ENCODE results near the gene FARS2. TPM values are rescaled to one million over a fixed set of nuclear protein-coding genes. Genes with fewer than 3 reads are reported as not detected.

The FARS2 gene
- polyA plus RNA-seq, 2 of the 4 experiments (the other 2 are of a cell fraction) = 12.9 to 17.5 TPM

DNA sequence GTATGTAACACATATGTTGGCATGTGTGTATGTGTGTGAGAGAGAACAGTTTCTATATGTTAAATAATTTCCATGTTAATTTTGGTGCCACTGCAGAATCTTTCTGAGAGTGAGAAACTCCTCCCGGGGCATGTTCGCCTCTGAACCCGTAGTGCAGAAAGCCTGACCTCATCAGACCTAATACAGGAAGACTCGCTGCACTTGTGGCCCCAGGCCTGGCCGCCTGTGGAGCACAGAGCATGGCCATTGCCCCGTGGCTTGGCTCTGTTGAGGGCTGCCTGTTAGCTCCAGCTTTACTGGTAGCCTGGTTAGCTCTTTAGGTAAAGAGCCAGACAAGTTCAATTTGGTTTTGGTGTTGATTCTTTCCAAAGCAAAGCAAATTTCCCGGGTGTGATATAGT, 25.5 kb downstream of the FARS2 start (continued):
- TF ChIP-seq, protein P1, sequence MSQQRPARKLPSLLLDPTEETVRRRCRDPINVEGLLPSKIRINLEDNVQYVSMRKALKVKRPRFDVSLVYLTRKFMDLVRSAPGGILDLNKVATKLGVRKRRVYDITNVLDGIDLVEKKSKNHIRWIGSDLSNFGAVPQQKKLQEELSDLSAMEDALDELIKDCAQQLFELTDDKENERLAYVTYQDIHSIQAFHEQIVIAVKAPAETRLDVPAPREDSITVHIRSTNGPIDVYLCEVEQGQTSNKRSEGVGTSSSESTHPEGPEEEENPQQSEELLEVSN (IDR thresholded peaks at IDR 0.05; ENCODE audit: borderline replicate concordance, low read depth) = no peak

DNA sequence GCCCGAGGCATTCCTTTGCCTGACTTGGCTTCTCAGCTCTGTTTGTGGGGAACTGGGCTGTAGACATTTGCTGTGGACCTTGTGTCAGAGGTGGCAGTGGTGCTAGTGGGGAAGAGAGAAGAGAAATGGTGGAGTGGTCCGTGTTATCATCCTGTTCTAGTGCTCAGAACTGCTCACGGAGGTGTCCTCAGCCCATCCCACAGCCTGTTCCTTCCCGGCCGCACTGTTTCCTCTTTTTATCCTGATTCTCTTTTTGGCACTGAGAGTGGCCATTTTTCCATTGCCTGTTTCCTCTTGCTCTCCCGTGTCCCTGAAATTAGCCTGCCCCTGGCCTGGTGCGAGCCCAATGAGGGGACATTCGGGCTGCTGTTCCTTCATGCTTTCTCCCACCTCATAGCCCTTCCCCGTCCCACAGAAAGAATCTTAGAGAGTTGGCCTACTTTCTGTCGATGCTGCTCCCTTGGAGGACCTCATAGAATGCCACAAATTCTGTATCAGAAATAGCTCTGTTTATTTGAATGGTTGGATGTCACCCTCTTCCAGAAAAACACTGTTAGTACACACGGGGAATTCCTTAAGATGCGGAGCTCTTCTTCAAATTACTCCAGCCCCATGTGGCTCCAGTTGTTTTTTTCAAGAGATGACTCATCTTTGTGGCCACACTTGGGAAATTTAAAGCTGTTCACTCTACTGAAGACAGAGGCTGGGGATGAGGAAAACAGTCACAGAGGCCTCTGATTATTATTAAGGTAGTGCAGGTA, 26.1 kb downstream of the FARS2 start:
- H3K27ac ChIP-seq = no peak overlapping the region
- TF ChIP-seq POLR2AphosphoS2 (conservative IDR thresholded peaks at IDR 0.05; ENCODE audit: low read length) (no peak), HDAC2 (IDR thresholded peaks at IDR 0.05) (no peak), FOSL2 (IDR thresholded peaks at IDR 0.05) (peak; percentile 16; the same call in 1 of the 2 replicates), FOSL2 (CRISPR knock-in tag; IDR thresholded peaks at IDR 0.05) (peak; percentile 54), CHD2 (IDR thresholded peaks at IDR 0.05; ENCODE audit: low read length, partially characterized antibody) (no peak)
- H3K9me3 ChIP-seq = no peaks in the 10 kb centered on the region
- H3K4me2 ChIP-seq = no peak overlapping the region
- ChIA-PET POLR2A (no interaction called here), CTCF (no interaction called here)
- DNase-seq (ENCODE audit: low read depth in 1 of 2, low spot score in 1 of 2) (no peak), FAIRE-seq (no peak), ATAC-seq (no peak; a peak in 1 of 6 replicates)
- no peak overlapping the region for H3K4me3 ChIP-seq
- WGBS (ENCODE audit: missing lambda C conversion rate) = 72% methylated on average over 12 of the region's 12 CpGs
- H3K4me1 ChIP-seq = peaks cover 8% of the 10 kb centered on the region; the same call in 1 of the 3 replicates

DNA sequence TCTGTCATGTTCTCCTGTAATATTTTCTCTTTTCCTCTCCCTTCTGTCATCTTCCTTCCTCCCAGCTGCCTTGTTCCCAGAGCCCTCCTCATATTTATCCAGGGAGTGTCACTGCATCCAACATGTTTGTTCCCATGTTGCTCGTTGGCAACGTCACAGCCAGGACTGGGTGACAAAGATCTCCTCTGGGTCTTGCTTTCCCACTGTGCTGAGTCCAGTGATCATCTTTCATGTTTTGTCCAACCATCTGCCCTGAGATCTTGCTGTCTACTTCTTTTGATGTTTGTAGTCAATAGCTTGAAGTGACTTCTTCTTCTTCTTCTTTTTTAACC, 26.6 kb downstream of the FARS2 start:
- POLR2A ChIA-PET = no interaction called here
- peaks cover 8% of the 10 kb centered on the region; the same call in 1 of the 3 replicates for H3K4me1 ChIP-seq
- no peak for ATAC-seq
- 67% methylated on average over 2 of the region's 2 CpGs for WGBS (ENCODE audit: missing lambda C conversion rate)
- no peak overlapping the region for H3K4me2 ChIP-seq
- no peak for FAIRE-seq
- CTCF ChIA-PET = no interaction called here
- DNase-seq (ENCODE audit: low read depth in 1 of 2, low spot score in 1 of 2) = no peak
- no peak overlapping the region for H3K27ac ChIP-seq
- TF ChIP-seq, protein P1 (IDR thresholded peaks at IDR 0.05; ENCODE audit: borderline replicate concordance, low read depth) = no peak
- no peak for TF ChIP-seq KDM1A (IDR thresholded peaks at IDR 0.05; ENCODE audit: low read depth)
- TF ChIP-seq ESRRA (IDR thresholded peaks at IDR 0.05; ENCODE audit: borderline replicate concordance, low read length) = no peak
- TF ChIP-seq GATA3 (IDR thresholded peaks at IDR 0.05; ENCODE audit: borderline replicate concordance) = no peak
- TF ChIP-seq EHMT2 (IDR thresholded peaks at IDR 0.05; ENCODE audit: low read depth) = no peak
- TF ChIP-seq FOXS1 (CRISPR knock-in tag; IDR thresholded peaks at IDR 0.05) = no peak
- TF ChIP-seq HOXB5 (CRISPR knock-in tag; IDR thresholded peaks at IDR 0.05) = no peak
- TF ChIP-seq NFE2L2 (conservative IDR thresholded peaks at IDR 0.05; ENCODE audit: low read length) = no peak
- TF ChIP-seq, protein P2, sequence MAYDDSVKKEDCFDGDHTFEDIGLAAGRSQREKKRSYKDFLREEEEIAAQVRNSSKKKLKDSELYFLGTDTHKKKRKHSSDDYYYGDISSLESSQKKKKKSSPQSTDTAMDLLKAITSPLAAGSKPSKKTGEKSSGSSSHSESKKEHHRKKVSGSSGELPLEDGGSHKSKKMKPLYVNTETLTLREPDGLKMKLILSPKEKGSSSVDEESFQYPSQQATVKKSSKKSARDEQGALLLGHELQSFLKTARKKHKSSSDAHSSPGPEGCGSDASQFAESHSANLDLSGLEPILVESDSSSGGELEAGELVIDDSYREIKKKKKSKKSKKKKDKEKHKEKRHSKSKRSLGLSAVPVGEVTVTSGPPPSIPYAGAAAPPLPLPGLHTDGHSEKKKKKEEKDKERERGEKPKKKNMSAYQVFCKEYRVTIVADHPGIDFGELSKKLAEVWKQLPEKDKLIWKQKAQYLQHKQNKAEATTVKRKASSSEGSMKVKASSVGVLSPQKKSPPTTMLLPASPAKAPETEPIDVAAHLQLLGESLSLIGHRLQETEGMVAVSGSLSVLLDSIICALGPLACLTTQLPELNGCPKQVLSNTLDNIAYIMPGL (CRISPR knock-in tag; IDR thresholded peaks at IDR 0.05; ENCODE audit: borderline replicate concordance) = no peak
- no peak for TF ChIP-seq ZFP36 (IDR thresholded peaks at IDR 0.05; ENCODE audit: borderline replicate concordance, partially characterized antibody)
- no peak for TF ChIP-seq CHD2 (IDR thresholded peaks at IDR 0.05; ENCODE audit: low read length, partially characterized antibody)
- TF ChIP-seq NR3C1 (IDR thresholded peaks at IDR 0.05) = no peak
- TF ChIP-seq, protein P3, sequence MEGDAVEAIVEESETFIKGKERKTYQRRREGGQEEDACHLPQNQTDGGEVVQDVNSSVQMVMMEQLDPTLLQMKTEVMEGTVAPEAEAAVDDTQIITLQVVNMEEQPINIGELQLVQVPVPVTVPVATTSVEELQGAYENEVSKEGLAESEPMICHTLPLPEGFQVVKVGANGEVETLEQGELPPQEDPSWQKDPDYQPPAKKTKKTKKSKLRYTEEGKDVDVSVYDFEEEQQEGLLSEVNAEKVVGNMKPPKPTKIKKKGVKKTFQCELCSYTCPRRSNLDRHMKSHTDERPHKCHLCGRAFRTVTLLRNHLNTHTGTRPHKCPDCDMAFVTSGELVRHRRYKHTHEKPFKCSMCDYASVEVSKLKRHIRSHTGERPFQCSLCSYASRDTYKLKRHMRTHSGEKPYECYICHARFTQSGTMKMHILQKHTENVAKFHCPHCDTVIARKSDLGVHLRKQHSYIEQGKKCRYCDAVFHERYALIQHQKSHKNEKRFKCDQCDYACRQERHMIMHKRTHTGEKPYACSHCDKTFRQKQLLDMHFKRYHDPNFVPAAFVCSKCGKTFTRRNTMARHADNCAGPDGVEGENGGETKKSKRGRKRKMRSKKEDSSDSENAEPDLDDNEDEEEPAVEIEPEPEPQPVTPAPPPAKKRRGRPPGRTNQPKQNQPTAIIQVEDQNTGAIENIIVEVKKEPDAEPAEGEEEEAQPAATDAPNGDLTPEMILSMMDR (IDR thresholded peaks at IDR 0.05) = no peak
- TF ChIP-seq, protein P4, sequence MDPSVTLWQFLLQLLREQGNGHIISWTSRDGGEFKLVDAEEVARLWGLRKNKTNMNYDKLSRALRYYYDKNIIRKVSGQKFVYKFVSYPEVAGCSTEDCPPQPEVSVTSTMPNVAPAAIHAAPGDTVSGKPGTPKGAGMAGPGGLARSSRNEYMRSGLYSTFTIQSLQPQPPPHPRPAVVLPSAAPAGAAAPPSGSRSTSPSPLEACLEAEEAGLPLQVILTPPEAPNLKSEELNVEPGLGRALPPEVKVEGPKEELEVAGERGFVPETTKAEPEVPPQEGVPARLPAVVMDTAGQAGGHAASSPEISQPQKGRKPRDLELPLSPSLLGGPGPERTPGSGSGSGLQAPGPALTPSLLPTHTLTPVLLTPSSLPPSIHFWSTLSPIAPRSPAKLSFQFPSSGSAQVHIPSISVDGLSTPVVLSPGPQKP (IDR thresholded peaks at IDR 0.05; ENCODE audit: low read depth, low read length) = no peak
- TF ChIP-seq, protein P5, sequence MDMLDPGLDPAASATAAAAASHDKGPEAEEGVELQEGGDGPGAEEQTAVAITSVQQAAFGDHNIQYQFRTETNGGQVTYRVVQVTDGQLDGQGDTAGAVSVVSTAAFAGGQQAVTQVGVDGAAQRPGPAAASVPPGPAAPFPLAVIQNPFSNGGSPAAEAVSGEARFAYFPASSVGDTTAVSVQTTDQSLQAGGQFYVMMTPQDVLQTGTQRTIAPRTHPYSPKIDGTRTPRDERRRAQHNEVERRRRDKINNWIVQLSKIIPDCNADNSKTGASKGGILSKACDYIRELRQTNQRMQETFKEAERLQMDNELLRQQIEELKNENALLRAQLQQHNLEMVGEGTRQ (IDR thresholded peaks at IDR 0.05) = no peak
- no peak for TF ChIP-seq FOSL2 (IDR thresholded peaks at IDR 0.05)
- no peak for TF ChIP-seq FOSL2 (CRISPR knock-in tag; IDR thresholded peaks at IDR 0.05)
- TF ChIP-seq, protein P6, sequence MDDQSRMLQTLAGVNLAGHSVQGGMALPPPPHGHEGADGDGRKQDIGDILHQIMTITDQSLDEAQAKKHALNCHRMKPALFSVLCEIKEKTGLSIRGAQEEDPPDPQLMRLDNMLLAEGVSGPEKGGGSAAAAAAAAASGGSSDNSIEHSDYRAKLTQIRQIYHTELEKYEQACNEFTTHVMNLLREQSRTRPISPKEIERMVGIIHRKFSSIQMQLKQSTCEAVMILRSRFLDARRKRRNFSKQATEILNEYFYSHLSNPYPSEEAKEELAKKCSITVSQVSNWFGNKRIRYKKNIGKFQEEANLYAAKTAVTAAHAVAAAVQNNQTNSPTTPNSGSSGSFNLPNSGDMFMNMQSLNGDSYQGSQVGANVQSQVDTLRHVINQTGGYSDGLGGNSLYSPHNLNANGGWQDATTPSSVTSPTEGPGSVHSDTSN (IDR thresholded peaks at IDR 0.05) = no peak
- no peak for TF ChIP-seq ZSCAN20 (CRISPR knock-in tag; IDR thresholded peaks at IDR 0.05)
- no peak for TF ChIP-seq EP300 (IDR thresholded peaks at IDR 0.05)
- no peak for TF ChIP-seq HEYL (CRISPR knock-in tag; IDR thresholded peaks at IDR 0.05)
- H3K4me3 ChIP-seq = no peak overlapping the region
- no peaks in the 10 kb centered on the region for H3K9me3 ChIP-seq

Data from A549 (cell line).